Measurements from ENCODE around the gene LRRN3.

The LRRN3 gene

DNA sequence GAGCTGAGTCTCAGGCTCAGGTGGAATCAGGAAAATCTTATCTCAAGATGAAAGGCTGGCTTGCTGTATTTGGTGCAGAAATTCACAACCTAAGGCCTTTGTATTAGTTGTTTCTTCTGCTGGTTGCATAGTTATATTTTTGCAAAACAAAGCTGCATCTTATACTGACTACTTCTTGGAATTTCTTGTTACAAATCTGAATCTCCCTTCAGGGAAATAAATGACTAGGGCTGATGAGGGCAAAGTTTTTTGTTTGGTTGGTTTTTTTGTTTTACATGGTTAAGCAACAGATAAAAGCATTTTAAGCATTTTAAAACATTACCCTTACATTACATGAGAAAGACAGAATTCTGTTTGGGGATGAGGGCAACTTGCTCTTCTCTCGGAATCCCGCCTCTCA lies 13.9 kb upstream of the LRRN3 start:
- no peak for DNase-seq (ENCODE audit: low read depth in 1 of 2, low spot score in 1 of 2)

DNA sequence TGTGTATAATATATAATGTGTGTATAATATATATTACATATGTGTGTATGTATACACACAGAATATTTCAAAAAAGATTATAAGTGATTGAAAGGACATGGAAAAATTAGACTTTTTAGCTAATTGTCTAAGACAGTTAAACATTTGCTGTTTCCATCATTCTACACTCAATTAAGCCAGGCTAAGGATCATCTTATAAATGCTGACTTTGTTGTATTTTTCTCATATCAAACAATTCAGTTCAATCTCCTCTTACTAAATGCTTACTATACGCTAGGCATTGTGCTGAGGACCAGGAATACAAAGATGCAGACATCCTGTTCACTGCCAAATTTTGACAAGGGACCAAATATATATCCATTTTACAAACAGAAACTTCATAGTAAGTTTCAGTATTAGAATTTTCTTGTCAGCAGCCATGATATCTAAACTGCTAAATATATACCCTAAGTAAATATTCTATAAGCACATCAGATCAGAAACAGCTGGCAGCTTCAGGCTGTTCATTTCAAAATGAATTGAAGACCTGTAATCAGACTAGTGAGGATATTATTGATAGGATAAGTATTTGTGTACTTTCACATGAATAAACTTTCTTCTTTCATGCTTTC lies 10.3 kb upstream of the LRRN3 start:
- no peak for DNase-seq (ENCODE audit: low read depth in 1 of 2, low spot score in 1 of 2)

DNA sequence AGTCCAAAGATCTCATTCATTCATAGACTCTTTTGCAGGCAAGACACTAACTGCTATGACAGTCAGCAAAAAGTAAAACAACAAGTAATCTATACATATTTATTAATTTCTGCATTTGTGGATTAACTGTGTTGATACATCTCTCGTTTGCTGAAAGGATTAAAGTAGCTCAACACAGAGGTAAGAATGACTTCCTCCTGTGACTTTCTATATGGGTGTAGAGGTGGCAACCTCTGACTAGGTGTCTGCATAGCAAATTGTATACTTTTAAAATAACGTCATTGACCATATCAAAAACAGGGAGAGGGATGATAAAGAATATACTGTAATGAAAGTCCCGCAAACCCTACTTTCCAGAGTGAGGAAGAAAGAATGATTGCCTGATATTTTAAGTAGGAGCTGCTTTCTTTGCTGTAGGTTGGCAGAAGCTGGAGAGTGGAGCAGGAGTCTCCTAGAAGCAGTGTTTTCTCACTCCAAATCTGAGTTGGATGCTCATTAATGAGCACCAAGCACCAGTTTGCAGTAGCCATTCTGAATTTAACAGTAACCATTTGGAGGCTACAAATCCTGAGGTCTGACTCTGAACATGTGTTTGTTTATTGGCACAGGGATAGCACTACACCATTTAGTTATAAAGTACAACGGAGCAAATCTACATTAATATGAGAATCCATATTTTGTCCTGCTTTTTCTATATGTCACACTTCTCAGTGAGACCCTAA lies 9.2 kb upstream of the LRRN3 start:
- no peak for DNase-seq (ENCODE audit: low read depth in 1 of 2, low spot score in 1 of 2)

DNA sequence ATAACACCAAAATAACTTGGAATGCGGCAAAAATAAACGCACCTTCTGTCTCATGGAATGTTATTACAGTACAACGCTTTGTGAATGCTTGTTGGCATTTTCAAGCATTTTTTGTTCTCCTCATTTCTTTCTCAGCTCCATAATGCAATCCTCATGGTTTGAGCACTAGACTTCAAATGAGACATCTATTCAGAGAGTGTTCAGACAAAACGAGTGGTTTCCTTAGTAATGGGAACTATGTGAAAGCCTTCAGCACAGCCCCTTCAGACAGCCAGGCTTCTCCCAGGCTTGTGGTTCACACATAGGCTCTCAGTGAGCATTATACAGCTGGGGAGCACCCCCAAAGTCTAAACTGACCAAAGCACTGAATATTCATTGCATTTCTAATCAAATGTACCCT lies 8.6 kb upstream of the LRRN3 start:
- DNase-seq (ENCODE audit: low read depth in 1 of 2, low spot score in 1 of 2), result no peak

DNA sequence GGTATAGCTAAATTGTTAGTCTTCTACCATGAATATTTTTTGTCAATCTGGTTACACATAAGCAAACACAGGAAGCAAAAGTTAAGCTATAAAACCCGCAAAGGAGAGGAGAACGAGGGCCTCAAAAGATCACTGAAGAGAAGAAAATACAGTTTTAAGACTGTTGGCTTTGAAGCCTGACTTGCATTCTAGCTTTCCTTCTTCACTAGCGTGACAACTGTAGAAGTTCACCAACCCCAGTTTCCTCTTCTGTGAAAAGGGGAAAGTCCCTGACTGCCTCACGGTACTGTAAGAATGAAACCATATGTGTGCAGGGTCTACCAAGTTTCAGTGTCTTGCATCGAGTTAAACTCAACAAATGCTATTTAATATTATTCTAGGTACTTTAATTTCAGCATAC lies 7.5 kb upstream of the LRRN3 start:
- peak in 1 of 2 donors; percentile 72 for DNase-seq (ENCODE audit: low read depth in 1 of 2, low spot score in 1 of 2)

DNA sequence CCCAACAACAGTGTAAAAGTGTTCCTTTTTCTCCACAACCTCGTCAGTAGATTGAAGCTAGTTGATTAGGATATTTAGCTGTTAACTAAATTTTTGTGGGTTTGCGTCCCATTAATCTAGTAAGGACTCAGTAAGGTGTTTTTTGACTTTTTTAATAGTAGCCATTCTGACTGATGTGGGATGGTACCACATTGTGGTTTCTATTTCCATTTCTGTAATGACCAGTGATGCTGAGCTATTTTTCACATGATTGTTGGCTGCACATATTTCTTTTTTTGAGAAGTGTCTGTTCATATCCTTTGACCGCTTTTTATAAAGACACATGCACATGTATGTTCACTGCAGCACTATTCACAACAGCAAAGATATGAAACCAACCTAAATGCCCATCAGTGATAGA lies 5.6 kb upstream of the LRRN3 start:
- DNase-seq (ENCODE audit: low read depth in 1 of 2, low spot score in 1 of 2), result no peak

DNA sequence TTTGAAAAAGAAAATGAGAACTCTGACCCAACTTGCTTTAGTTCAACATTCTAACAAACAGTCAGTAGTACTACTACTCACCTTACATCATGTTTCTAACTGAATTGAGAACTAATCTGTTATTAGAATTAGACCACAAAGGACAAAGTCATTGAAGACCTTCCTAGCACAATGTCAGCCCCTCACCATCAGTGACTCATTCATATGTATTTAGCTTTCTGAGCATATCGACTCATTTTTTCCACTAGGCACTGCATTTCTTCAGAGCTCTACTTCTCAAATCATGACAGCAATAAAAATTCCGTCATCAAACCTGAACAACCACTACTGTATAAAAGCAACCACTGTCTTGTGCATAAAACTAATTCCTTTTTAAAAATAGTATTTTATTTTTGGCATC lies 4.4 kb upstream of the LRRN3 start:
- DNase-seq (ENCODE audit: low read depth in 1 of 2, low spot score in 1 of 2), result peak in 1 of 2 donors; percentile 47

DNA sequence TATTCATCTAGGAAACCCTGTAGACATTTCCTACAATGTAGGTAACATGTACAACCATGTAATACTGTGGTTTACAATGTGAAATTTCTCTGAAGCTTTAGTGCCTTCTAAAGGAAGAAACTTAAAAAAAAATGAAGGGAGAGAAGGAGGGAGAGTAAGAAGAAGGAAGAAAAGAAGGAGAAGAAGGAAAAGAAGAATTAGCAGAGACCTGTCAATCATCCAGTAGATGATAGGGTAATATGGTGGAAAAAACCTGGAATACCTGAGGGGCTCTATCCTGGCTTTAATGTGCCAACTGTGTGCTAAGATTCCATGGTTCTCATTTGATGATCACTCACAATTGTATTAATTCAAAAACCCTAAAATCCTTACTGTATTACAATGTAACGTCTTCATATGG lies 2.6 kb upstream of the LRRN3 start:
- DNase-seq (ENCODE audit: low read depth in 1 of 2, low spot score in 1 of 2), result no peak

DNA sequence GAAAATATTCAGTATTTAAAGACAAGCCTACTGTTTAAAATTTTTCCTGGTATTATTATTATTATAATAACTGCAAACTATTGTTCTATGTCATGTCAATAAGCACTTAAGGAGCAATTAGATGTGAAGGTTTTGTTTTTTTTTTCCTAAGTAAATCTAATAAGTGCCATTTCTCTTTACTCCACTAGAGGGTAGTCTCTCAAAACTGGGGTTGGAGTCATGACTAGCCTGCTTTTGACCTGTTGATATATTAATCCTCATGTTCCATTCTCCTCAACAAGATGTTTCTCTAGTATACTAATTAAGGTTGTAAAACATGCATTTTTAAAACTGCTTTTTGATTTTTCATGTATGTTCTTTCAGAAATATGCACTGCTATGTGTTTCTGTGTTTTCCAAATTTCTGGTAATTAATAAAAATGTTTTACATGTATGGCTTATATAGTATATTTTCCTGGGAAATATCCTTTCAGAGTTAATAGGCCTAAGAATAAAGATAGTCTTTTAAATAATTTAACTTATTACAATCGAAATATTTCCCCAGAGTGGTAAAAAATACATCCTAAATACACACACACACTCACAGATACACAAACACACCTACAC lies 1.0 kb upstream of the LRRN3 start:
- no peak for DNase-seq (ENCODE audit: low read depth in 1 of 2, low spot score in 1 of 2)

DNA sequence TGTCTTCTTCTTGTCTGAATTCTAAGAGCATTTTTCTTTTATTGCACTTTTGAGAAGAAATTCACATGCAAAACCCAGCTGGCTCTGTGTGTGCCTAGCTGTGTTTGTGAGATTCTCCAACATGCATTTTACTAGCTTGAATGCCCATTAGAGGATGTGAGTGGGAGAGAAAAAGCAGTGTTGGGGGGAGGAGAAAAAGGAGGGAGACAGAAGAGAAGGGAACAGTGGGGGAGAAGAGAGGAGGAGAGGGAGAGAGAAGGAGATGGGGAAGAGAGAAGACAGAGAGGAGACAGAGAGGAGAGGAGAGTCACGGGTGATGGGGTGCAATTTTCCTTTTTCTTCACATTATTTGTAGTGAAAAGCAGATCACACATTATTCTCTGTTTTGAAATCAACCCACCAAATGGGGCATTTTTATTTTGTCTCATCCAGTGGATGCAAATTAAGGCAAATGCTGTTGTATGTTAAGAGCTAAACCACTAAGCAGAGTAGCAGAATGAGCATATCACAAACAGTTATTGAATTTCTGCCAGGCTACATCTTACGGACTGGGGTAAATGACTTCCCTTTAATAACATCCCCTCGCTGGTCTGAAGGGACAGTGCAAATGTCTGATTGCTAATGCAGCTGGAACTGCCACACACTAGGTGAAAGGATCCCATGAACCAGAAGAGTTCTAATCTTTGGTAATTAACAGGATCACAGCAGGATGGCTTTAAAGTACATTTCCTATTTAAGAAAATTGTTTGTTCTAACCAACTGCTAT lies 849 bp downstream of the LRRN3 start:
- no peak for DNase-seq (ENCODE audit: low read depth in 1 of 2, low spot score in 1 of 2)

DNA sequence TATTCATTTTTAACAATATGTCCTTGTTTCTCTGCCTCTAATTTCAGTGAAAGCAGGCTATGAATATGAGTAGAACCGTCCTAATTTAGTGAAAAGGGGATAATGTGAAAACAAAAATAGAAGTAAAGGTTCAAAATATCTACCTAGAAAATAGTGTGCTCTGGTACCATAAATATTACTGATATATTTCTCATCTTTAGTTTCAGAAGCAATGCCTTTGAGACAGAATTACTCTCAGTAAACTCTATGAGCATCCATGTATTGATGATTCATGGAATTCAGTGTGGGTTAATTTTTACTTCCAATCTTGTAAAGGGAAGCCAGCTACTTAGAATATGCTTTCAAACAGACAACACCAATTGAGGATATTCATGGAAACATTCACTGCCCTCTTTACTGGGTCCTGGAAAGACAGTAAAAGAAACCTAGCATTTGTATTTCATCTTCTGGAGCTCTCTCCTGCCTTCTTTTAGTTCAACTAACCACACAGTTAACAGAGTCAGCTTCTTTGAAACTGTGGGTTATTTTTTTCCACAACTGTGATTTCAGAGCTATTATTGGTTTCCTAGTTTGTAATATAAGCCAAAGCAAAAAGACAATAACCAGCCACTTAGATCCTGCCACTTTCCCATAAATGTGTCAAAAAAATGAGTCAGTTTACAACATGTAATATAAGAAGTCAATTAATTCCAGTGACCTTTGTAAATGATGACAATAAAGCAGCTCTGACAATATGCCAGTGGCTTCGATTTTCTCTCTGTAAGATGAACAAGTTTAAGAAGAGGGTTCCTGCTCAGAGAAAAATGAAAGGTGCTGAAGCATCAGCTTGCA lies 1.7 kb downstream of the LRRN3 start:
- DNase-seq (ENCODE audit: low read depth in 1 of 2, low spot score in 1 of 2), result no peak

DNA sequence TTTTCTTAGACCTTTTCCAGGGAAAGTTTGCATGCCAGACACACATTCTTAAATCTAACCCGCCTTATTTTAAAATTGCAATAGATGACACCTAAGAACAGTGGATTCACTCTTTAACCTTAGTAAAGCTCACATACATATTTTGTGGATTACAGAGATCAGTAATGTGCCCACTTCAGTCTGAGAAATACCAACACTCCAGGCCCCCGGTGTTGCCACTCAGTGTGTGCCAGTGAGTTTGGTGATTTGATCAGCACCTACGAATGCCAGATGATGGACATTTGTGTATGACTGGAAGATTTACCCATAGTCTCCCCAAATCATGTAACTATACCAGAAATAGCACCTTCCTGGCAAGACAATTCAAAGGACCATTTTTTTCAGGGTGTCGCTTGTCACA lies 2.6 kb downstream of the LRRN3 start:
- DNase-seq (ENCODE audit: low read depth in 1 of 2, low spot score in 1 of 2), result no peak

DNA sequence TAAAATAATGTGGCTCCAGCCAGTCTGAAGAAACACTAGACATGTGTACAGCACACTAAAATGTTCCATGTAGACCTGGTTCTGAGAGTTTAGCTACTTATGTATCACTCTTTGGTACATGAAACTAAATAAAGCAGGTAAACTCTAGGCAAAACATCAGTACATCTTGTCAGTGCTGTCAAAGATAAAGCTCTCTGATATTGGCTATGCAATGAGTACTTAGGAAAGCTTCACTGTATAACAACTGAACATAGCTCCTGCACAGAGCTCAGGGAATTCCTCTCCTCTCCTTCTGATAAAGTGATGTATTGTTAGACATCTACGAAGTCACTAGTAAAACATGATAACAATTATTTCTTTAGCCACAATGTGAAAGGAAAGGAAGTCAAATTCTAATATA lies 3.5 kb downstream of the LRRN3 start:
- DNase-seq (ENCODE audit: low read depth in 1 of 2, low spot score in 1 of 2), result no peak

DNA sequence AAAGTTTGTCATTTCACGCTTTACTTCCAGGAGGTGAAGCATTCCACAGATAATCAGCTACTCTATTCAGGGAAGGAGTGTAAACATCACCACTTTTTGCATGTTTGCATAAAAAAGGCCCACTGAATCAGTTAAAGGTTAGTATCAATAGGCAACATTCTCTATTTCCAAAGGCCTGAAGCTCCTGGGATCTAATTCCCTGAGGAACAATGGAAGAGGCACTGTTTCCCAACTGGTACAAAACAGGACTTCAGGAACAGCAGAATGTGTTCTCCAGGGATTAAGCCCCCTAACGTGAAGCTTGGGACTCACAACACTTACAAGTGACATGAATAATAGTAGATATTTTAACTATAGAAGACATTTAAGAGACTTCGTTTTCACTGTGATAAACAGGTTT lies 6.1 kb downstream of the LRRN3 start:
- DNase-seq (ENCODE audit: low read depth in 1 of 2, low spot score in 1 of 2), result no peak

DNA sequence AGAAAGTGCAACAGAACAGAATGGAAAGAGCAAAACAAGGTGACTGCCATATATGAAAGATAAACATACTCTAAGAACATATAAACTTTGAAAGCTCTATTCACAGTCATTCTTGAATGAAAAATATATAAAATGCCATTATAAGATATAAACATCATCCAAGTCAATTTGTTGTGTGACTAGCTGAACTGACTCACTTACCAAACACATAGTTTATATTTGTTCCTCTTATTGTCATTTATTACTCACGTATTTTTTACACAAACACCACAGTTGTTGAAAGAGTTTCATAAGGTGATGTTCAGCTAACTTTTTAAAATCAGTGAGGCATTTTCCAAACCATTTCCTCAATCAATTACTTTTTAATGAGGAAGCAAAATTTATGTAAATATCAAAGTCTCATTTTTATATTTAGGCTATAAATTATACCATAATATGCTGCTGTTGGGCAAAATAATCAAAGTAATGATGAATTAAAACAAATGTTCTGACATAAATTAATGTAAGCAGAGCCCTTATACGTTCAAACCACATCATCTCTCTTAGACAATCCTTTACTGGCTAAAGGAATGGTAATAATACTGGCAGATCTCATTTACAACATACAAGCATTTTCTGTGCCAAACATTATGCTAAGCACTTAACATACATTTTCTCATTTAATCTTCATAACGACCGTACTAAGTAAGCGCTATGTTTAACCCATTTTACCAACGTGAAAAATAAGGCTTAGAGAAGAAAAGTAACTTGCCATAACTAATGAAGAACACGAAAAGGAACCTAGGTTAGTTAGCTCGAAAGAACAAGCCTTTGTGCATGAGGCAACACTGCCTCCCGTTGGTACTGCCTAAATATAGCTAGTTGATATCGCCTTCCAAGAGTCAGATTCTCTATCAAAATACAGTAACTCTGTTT lies 7.3 kb downstream of the LRRN3 start:
- peak in 1 of 2 donors; percentile 51 for DNase-seq (ENCODE audit: low read depth in 1 of 2, low spot score in 1 of 2)

DNA sequence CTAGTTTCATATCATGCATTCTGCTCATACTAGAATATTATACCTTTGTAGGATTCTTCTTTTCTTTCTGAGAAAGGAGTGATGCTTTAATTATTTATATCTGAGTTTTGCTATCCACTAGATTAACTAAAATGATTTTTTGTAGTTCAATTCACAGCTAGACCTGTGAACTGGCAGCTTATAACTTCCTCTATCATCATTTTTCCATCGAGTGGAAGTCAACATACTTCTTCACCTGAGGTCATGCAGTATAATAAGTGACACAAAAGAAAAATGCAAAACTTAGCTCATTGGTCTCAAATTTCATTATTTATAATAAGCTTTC lies 8.0 kb downstream of the LRRN3 start:
- no peak for DNase-seq (ENCODE audit: low read depth in 1 of 2, low spot score in 1 of 2)

DNA sequence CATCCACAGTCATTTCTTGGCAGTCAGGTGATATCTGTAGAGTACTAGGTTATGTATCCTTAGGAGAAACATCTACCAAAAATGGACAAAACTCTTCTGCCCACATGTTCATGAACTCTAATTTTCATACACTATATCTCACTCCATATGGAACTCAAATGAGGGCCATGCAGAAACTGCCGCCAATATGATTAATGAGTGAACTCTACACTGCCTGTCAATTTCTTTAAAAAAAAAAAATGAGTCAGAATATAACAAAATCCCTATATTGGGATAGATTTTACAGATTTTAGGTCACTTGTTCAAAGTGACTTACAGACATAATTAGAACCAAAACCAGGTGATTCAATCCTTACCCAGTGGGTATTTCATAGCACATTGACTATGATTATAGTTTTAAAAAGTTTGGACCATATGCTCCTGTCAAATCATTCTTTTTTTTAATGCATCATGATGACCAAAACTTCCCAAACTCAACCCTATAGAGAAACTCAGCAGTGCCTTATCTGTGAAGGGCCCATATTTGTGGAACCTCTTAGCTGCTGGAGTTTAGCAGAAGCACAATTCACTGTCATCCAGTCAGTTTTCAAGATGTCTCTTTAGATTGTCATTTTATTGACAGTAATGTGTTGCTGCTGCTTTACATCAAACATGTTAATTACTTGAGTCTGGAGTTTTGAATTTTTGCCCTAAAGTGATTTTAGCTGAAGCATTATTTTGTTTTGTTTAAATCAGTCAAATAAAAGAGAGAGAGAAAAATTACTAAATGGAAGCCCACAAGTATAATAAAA lies 11.1 kb downstream of the LRRN3 start:
- no peak for DNase-seq (ENCODE audit: low read depth in 1 of 2, low spot score in 1 of 2)

DNA sequence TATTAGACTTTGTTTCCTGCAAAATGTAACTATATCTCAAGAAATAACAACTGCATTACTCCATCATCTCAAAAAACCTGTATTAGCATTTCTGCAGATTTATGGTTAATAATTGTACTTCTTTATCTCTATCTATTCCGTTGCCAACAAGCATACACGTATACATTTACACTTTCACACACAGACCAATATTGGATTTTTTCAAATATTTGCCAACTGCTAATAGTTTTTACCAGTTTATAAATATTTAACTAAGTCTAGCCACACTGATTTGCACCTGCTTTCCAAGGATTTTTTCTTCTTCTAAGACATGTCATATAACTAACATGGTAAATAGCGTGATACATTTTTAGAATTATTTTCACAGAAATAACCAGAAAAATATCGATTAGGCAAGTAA lies 12.2 kb downstream of the LRRN3 start:
- no peak for DNase-seq (ENCODE audit: low read depth in 1 of 2, low spot score in 1 of 2)

DNA sequence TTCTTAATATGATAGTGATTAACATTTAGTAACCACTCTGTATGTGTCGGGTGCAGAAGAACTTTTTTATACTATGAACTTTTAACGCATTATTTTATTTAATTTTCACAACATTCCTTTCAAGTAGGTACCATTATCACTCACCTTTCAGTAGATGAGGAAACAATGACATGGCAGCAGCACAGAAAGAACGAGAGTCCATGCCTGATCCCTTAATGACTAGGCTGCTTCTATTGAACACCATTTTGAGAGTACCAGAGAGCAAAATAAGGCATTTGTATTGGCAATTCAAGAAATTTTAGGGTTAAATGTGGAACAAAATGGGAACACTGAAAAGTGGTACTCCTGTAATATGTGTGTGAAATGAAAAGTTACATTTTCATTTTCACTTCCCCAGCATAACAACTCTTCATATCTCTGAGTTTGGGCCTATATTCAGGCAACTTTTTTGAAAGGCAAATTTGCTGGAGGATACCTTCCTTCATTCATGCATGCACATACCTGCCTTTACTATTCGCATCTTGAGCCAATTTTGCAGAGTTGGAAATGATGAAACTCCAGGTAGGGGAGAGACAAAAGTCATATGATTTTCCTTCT lies 12.8 kb downstream of the LRRN3 start:
- DNase-seq (ENCODE audit: low read depth in 1 of 2, low spot score in 1 of 2), result no peak
